HG03064 (cell line): ENCODE measurements around the gene SREBF1.

Experiments used
- ATAC-seq: cut with Tn5 transposase; IDR thresholded peaks from one replicate; pipeline ENCODE4 v1.9.1; 2021; ENCODE audit warnings: low read depth; ENCODE audit not compliant: unreplicated experiment

SREBF1 gene

DNA sequence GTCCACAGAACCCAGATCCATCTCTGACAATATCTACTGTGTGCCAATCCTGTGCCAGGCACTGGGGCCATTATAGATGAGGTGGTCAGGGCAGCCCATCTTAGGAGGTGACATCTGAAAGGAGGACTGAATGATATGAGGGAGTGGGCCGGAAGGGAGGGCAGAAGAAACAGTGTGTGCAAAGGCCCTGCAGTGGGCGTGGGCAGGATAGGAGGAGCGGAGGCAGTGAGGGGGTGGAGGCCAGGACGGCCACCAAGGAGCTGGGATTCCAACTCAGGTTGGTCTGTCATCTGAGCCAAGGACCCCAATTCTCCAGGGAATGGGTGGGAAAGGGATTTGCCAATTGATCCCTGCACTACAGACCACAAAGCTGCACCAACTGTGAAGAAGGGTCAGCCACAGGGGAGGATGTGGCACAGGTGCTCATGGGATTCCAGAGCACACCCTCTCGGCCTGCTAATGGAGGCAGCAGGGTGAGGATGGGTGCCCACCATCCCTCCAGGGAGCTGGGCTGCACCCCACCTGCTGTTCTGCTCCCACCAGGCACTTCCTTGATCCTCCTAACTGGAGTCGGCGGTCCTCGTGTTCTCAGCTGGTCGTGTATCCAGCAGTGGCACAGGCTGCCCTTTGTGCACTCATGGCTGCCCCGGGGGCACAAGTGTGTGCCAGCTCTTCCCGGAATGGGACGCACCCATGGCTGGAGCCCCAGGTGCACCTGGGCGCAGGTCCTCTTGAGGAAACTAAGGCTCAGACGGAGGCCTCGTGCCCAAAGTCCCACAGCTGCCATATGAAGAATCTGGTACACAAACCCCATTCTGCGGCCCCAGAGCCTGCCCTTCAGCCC, 9.6 kb downstream of the SREBF1 start:
- ATAC-seq = no peak

DNA sequence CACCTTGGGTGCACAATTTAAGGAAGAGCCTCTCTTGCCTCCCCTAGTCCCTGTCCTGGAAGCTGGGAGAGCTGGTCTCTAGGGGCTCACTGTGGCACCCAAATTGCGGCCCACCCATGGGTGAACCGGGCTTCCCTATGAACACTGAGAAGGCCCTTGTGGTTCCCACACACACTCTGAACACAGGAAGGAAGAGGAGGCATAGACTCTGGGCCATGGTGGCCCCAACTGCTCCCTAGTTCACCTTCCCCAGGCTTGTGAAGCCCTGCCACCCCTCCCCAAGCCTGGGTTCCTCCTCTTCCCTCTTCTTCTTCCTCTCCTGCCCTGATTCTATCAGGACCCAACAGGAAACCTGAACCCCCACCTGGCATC, 10.5 kb downstream of the SREBF1 start:
- ATAC-seq = no peak

DNA sequence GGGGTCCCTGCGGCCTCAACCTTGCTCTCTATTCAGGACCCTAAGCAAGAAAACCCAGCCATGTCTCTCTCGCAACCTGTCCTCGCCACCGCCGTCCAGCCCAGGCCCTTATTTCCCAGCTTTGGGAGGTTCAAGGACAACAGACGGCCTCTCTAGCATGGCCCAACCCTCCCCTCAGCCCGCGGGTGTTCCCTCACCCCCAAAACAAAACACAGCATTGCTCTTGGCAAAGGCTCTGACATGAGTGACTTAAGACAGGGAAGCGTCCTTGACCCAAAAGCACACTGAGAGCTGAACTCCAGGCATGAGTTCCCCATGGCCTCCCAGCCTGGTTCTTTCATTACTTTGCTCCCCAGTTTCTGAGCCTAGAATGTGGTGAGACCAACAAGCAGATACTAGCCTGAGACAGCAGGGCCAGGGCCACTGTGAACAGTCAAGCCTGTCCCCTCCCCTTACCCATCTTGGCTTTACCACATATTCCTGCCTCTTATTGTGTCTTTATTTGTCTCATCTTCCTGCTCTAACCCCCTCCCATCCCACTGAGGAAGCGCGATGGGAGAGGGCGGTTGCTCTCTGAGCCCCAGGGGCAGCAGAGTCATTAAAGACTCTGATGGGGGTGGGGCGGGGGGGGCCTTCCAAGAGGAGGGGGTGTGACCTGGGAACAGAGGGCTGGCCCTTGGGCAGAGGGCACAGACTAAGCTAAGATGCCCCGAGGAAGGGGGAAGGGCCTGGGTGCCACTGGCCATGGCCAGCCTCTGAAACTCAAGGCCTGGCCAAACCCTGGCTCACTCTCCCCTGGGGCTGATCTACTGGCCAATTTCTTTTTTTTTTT, 11.8 kb downstream of the SREBF1 start:
- no peak for ATAC-seq

DNA sequence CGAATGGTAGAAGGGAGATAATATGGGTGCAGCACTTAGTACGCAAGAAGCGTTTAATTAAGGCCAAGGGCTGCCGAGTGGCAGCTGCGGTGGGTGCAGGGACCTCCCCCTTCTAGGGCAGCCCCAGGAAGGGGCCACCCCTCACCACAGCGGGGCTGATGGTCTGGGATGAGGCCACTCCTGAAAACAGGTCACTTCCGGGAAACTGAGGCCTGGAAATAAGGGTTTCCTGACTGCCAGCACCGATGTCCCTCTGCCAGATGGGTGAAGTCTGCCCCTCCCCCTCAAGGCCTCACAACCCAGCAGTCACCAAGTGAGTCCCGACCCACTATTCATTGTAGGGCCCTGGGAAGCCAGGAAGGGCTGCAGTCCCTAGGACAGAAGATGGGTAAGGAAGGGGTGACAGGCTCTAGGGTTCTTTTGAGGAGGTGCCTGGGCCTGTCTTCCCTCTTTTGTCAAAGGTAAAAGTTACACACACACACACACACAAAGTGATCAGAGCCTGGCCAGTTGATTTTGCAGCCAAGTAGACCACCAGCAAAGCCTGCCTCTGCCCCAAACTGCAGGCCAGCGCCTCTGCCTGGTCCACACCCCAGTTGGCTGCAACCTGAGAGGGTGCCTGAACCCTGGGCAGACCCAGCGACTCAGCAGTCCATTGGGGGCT, 12.5 kb downstream of the SREBF1 start:
- ATAC-seq = no peak

DNA sequence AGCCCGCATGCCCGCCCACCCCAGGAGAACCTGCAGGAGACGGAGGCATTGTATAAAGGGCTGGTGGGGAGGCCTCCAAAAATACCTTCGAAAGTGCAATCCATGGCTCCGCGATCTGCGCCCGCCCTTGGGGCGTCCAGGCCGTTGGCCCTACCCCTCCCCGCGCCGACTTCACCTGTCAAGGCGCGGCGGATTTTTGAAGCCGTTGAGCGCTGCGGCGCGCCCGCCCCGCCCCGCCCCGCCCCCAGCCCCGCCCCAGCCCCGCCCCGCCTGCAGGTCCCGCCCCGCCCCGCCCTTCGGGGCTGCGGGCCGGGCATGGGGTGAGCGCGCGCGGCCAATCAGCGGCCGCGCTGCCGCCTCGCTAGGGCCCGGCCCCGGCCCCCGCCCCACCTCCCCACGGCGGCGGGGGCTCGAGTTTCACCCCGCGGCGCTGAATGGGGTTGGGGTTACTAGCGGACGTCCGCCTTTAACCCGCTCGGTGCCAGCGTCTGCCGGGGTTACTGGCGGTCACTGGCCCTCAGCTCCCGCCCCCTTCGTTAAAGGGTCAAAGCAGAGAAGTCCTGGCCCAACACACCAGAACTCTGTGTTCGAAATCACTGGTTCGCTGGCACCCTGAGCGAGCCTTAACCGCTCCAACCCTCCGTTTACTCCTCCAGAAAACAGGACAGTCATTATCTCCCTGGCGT, 13.2 kb downstream of the SREBF1 start:
- no peak for ATAC-seq

DNA sequence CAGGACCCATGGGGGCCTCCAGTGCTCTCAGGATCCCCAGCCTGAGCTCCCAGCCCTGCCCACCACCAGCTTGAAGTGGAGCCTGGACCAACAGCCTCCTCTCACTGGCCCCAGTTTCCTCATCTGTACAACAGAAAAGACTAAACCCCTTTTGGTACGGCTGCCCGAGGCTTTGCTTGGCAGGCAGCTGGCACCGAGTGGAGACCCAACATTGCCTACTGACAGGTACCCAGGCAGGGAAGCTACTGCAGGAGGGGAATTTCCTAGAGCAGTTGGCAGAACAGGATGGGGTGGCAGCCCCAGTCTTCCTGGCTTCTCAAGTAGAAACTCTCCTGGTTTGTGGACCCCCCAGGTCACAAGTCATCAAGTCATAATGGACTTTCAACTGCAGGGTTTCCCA, 14.2 kb downstream of the SREBF1 start:
- ATAC-seq = no peak

DNA sequence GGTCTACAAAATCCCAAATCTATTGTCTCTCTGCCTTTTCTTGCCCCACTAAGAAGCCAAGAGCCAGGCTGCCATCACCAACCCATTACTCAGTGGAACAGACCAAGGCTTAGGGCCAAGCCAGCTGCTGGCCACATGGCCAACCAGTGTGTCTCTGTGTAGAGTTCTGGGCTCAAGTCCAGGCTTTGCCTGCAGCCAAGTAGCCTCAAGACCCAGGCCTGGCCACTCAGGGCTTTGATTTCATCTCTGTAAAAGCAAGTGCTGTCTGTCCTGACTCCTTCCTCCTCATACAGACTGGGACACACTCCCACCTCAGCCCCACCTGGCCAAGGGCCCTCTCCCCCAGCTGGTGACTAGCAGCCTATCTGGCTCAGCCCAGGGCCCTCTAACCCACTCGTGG, 14.6 kb downstream of the SREBF1 start:
- ATAC-seq = no peak

DNA sequence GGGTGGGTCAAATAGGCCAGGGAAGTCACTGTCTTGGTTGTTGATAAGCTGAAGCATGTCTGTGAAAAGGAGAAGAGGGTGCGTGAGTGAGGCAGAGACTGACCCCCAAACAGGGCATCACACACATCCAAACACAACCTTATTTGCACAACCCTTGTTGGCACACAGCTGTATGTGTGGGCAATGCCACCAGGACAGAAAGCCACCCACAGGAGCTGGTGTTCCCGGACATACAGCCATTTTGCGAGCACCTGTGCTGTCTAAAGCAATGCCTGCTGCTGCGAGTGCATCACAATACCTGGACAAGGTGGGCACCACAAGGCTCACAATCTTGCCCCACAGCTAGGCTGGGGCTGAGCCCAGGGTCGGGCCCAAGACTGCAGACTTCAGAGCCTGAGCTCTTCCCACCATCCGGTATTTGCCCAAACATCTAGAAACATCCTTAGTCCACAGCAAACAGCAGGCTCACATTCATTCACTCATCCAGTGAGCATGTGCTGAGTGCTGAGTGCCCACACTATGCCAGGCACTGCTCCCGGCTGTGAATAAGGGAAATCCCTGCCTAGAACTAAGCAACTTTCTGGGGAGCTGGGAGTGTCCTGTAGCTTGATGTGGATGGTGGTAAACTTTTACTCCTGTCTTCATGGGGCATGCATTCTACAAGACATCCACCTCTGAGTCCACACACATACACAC, 16.2 kb downstream of the SREBF1 start:
- ATAC-seq = no peak

DNA sequence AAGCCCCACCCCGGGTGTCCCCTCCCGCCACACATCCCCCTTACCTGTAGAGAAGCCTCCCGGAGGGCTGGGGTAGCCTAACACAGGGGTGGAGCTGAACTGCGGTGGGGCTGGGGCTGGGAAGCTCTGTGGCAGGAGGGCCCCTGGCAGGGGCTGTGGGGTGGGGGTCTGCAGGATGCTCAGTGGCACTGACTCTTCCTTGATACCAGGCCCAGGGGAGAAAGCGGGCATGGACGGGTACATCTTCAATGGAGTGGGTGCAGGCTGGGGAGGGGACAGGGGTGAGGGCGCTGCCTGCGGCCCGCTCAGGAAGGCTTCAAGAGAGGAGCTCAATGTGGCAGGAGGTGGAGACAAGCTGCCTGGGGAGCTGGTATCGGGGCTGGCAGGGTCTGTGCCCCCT, 16.7 kb downstream of the SREBF1 start:
- ATAC-seq = no peak

DNA sequence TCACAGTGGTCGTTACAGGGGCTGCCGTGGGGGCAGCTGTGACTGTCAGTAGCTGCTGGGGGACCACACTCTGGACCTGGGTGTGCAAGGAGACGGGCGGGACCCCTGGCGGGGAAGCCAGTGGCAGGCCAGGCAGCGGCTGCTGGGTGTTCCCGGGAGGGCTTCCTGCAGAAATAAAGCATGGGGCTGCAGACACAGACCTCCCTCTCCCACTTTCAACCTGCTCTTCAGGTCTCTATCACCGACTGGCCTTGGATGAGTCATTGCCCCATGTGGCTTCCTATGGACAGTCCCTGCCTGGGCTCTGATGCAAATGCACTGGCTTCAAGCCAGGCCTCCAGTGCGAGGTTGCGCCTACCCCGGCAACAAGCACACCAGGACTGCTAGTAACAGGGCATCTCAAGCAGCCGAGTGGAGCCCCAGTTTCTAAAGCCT, 17.2 kb downstream of the SREBF1 start:
- ATAC-seq = no peak

DNA sequence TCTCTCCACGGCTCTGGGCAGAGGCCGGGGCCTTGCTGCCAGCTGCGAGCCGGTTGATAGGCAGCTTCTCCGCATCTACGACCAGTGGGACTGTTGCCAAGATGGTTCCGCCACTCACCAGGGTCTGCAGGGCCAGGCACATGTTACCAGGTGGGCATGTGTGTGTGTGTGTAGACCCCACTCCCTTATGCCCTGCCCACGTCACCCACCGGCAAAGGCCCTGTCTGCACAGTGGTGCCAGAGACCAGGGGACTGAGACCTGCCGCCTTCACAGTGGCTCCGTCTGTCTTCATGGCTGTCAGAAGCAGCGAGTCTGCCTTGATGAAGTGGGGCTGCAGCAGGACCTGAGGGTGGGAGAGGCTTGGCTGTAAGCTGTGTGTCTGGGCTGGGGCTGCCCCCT, 17.7 kb downstream of the SREBF1 start:
- ATAC-seq = no peak

DNA sequence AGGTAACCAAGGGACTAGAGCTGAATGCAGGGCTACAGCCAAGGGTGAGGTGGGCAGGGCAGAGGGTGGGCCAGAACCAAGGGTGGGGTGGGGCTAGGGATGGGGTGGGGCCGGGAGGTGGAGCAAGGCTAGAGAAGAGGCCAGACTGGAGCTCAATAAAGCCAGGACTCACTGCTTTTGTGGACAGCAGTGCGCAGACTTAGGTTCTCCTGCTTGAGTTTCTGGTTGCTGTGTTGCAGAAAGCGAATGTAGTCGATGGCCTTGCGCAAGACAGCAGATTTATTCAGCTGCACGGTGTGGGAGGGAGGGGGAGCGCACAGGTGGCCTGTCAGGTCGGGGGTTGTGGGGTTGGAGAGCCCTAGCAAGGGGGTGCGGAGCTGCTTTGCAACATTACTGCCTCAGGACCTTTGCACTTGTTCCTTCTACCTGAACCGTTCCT, 18.7 kb downstream of the SREBF1 start:
- ATAC-seq = no peak

DNA sequence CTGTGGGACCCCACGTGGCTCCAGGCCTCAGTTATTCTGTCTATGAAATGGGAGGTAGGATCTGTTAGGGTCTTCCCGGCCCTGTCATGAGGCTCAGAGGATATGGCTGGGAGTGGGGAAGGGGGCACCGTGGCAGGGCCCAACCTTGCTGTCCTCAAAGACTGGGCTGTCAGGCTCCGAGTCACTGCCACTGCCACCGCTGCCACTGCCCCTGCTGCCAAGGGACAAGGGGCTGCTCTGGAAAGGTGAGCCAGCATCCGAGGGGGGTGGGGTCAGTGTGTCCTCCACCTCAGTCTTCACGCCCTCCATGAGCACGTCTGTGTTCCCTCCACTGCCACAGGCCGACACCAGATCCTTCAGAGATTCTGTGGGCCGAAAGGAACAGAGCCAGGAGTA, 19.2 kb downstream of the SREBF1 start:
- no peak for ATAC-seq

DNA sequence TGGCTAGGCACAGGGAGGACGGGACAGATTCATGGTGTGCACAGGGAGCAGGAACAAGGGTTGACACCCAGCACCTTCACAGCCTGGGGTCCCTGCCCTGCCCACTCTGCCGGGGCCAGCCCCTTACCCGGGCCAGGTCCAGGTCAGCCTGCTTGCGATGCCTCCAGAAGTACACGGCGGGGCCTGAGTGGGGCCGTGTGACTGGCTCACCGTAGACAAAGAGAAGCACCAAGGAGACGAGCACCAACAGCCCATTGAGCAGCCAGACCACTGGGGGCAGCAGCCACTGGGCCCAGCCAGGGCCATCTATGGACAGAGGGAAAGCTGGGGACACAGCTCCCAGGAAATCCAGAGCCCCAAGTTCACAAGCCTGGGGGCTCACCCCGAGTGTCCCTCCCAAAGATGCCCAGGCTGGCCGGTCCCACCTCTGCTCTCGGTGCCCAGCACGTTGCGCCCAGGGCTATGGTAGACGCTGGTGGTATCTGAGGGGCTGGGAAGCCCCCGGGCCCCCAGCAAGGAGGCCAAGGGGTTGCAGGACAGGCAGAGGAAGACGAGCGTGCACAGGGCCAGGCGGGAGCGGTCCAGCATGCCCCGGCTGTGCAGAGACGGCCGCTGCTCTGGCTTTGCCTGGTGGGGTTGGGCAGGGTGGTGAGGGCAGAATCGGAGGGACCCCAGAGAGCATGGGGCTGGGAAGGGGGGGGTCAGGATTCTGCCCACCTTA, 19.8 kb downstream of the SREBF1 start:
- ATAC-seq = no peak

DNA sequence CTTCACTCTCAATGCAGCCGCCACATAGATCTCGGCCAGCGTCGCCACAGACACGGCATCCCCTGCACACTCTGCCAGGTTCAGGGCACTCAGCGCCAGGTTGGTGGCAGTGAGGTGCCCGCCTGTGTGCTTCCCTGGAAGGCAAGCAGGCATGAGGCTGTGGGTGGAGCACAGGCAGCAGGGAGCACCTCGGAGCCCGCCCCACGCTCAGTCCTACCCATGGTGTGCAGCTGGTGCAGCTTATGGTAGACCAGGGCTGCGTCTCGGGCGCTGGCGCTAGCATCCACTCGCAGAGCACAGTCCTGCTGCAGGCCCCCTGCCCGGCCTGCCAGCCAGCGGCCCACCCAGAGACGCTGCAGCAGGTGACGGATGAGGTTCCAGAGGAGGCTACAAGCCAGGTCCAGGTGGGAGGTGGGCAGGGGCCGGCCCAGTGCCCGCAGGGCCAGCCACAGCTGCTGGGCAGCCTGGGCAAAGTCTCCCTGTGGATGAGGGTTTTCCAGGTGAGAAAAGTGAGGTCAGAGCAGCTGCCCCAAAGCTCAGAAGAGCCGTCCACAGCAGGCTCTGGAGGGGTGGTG, 20.5 kb downstream of the SREBF1 start:
- ATAC-seq = no peak

DNA sequence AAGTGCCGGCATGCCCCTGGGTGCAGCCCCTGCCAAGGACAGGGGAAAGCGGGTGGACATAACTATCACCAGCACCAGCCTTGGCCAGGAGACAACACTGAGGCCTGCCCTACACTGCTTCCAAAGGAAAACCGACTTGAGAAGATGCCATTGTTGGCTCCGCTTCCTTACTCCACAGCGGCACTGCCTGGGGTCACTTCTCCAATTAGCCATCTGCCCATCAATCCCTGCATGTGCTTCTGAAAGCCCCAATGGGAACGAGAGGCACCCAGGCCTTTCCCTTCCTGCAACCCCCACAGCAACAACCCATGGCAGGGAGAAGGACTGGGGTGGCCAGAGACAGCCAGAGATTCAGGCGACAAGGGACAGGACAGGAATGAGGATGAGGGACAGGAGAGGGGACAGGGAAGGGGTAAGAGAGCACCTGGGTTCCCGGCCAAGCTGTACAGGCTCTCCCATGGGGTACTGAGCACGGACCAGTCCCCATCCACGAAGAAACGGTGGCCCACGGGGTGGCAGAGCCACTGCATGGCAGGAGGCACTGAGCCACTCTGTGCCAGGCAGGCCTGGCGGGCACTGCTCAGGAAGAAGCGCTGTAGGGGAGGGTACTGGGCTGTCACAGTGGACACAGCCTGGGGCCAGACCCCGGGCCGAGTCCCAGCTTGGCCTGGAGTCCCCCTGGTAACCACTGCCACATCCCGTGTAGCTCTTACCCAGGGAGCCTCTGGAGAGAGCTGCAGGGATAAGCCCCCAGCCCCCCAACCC, 21.2 kb downstream of the SREBF1 start:
- no peak for ATAC-seq

DNA sequence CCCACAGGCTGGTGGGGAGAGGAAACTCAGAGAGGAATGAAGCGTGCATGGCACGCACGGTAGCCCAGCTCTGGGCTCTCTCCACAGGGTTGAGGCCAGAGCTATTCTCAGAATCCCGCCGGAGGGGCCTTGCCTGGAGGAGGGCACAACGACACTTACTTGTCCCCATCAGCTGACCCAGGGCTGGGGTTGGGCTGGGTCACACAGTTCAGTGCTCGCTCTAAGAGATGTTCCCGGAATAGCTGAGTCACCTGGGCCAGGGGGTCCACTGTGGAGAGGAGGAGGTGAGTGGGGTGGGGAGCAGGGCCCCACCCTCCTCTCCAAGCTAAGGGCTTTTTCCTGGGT, 21.8 kb downstream of the SREBF1 start:
- ATAC-seq = no peak
